Stimulated activated CD8-positive, alpha-beta memory T cell treated with anti-CD3 and anti-CD28 coated beads, Interleukin-15, amount 100 ng/mL, for 1 hour (primary cell): ENCODE data around the gene TAMALIN.
A peak's percentile ranks its signal among the peaks of the same experiment; 100 is the strongest.

Source experiments
- DNase-seq: peaks from one replicate; pipeline ENCODE4 v3.0.0-alpha.2; 2020; ENCODE audit warnings: low read depth

Gene TAMALIN

DNA sequence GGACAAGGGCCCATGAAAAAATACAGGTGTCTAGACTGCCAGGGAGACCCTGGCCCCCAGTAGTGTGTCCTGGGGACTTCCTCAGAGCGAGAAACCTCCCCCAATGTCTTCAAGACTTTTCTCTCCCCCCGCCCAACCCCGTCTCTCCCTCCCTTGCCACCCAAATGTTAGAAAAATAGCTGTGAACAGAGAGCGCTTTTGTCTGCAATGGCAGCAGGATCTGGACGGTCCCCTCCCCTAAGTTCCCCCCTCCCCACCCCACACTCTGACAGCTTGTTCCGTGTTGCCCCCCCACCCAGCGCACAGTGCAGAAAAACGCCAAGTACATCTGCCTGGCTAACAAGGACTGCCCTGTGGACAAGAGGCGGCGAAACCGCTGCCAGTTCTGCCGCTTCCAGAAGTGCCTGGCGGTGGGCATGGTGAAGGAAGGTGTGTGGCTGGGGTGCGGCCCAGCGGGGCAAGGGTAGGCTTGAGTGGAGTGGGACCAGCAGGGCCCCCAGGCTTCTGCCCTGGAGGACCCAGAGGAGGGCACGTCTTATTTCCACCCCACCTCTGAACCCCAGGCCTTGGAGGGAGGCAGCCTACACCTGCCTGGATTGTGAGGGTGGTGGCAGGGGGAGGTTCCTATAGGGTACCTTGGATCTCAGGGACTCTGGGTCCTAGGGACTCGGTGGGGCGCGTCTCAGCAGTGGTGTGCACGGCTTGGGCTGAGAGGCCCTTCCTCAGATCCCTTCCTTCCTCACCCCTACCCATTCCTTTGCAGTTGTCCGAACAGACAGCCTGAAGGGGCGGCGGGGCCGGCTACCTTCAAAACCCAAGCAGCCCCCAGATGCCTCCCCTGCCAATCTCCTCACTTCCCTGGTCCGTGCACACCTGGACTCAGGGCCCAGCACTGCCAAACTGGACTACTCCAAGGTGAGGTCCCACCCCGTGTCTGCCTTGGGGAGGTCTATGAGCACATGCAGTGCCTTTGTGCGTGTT, 49.3 kb downstream of the TAMALIN start:
- peak; percentile 23 for DNase-seq

- peak; percentile 19 for DNase-seq
Measured at GRCh38 chr12:52056801-52057637, 50.3 kb downstream of the TAMALIN start.

GRCh38 chr12:52057638-52058576, 51.2 kb downstream of the TAMALIN start:
- no peak for DNase-seq

DNA sequence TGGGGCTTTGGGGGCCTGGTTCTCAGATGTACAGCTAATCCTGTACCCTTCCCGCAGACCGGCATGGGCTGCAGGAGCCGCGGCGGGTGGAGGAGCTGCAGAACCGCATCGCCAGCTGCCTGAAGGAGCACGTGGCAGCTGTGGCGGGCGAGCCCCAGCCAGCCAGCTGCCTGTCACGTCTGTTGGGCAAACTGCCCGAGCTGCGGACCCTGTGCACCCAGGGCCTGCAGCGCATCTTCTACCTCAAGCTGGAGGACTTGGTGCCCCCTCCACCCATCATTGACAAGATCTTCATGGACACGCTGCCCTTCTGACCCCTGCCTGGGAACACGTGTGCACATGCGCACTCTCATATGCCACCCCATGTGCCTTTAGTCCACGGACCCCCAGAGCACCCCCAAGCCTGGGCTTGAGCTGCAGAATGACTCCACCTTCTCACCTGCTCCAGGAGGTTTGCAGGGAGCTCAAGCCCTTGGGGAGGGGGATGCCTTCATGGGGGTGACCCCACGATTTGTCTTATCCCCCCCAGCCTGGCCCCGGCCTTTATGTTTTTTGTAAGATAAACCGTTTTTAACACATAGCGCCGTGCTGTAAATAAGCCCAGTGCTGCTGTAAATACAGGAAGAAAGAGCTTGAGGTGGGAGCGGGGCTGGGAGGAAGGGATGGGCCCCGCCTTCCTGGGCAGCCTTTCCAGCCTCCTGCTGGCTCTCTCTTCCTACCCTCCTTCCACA, 52.0 kb downstream of the TAMALIN start:
- no peak for DNase-seq

DNA sequence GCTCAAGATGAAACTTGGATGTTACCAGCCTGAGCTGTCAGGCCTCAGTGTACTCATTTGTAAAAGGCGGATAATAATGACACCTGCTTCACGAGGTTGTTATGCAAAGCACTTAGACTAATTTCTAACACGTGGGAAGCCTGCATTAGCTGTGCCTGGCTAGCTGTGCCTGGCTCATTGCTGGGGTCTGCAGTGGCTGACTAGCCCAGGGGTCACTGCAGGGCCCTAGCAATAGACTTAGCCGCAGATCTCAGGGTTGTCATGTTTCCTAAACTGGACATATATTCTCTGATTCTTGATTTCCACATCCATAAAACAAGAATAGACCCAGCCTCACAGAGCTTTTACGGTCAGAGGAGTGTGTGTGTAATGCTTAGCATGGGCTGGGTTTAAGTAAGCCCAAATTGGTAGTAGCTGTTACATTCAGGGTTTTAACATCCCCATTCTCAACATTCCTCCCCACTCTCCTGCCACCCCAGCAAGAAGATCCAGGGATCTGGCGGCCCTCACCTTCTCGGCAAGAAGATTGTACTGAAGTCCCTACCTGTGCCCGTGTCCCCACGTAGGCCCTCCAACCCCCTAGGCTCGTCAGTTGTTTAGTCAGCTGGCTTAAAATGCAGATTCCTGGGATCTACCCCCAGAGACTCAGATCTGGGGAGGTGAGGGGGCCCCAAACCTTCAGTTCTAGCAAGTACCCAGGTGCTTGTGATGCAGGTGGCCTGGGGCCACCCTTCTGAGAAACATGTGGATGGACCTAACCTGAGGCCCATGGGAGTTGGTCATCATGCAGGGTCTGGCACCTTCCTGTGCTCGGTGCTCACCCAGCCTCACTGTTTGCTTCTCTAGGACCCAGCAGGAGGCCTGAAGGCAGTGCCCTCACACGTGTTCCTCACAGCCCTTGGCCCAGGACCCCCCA, 53.1 kb downstream of the TAMALIN start:
- peak; percentile 49 for DNase-seq

GRCh38 chr12:52060498-52061177, 53.9 kb downstream of the TAMALIN start:
- DNase-seq, result peak; percentile 42

DNA sequence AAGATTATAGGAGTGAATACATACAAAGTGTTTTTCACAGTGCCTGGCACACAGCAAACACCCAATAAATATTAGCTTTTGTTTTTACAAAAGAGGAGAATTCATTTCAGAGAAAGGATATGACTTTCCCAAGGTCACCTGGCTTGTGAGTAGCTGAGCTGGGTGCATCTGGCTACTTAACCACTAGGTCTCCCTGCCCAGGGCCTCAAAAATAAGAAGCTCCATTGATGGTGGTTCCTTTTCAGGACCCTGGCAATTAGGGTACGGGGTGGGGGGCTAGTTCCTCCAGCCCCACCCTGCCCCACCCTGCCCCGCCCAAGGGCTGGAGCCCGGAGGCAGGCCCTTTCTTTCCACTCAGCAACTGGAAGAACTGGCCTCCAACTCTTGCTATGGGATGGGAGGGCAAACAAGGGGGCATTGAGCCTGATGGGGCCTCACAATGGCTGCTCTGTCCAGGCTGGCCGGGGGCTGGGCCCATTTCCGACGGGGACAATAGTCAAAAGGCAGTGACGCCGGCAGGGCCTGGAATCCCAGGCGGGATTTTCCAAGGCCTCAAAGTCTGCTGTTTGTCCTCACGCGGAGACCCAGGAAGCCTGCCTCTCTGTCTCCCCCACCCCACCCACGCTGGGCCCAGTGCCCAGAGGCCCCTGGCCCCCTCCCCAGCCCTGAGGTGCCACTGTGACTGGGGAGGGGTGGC, 54.9 kb downstream of the TAMALIN start:
- DNase-seq, result no peak

DNA sequence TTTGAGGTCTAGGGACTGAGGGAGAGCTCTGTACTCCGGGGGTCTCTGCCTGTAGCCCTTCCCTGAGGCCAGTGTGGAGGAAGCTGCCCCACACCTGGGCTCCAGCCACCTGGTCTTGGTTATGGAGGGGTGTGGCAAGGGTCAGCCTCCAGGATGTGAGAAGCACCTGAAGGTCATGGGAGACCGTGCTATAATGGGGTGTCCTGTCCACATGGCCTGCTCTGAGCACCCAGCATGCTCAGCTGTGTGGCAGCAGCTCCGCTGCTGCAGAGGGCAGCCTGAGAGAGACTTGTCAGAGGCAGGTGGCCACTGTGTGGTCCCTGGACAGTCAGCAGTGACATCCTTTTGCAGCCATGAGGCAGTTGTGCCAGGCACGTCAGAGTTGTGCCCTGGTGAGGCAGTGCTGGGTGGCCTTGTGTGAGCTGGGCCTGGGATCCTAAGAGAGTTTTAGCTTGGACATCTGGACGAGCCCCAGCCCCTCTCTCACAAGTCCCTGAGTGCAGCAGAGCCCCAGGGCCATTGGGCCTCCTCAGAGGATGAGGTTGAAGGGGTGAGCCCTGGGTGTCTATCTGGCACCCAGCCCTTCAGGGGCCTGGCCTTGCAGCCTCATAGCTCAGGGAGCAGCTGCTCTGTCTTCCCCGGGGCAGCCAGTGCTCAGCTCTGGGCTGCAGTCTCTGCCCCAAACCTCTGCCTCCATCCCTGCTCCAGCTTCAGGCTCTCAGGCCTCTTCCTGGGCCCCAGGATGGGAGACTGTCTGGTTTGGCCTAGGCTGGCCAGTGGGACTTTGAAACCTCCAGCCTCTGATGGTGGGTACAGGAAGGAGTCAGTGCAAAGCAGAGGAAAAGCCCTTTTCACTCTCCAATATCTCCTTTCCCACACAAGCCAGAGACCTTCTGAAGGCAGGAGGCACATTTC, 55.7 kb downstream of the TAMALIN start:
- DNase-seq, result no peak

GRCh38 chr12:52063082-52063924, 56.6 kb downstream of the TAMALIN start:
- DNase-seq, result no peak

DNA sequence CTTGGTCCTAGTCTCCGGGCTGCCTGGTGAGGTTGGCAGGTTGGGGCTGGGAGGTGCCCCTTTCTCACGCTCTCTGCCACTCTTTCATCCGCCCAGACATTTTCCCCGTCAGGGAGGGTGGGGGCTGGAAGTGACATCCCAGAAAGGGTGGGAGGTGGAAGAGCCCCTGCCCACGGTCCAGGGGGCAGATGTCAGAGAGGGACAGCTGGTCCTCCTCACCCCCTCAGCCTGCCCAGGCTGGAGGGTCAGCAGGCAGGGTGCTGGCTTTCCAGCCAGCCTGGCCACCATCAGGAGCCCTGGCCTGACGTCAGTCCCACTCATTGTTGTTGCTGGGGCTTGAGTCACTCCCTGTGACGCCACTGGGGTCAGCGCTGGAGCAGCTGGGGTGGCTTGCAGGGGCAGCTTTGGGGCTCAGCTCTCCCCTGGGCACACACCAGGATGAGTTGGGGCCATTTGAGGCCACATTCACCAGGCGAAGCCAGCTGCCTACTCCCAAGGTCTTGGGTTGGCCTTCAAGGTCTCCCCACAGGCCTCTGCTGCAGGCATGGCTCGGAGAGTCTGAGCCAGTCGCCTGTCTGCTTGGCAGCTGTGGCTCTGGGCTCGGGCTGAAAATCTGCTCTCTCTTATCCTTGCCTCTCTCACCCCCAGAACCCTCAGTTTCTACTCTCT, 57.4 kb downstream of the TAMALIN start:
- DNase-seq, result no peak
